Measurements from ENCODE around the gene TLK1.
"Not testable (repeated sequence)": the region's sequence is repeated elsewhere in the genome, so short reads cannot be mapped to it uniquely, and the experiment has no call there.

GRCh38 chr2:171076422-171076821 is 84.3 kb downstream of the TLK1 start:
- TF ChIP-seq CTCF (IDR thresholded peaks at IDR 0.05); ZFX (IDR thresholded peaks at IDR 0.05; ENCODE audit: borderline replicate concordance): not testable (repeated sequence)

Measured in 22Rv1 (cell line).